Endodermal cell (in vitro differentiated cells): ENCODE results near the gene FOXD3. TPM values are rescaled to one million over a fixed set of nuclear protein-coding genes. Genes with fewer than 3 reads are reported as not detected.

ENCODE experiments used
- DNase-seq: peaks from one replicate; pipeline ENCODE4 v3.0.0-alpha.2; 2017
- H3K27ac ChIP-seq: 2 replicates; pipeline ENCODE4 v1.5.1; 2013; ENCODE audit warnings: mild to moderate bottlenecking, low read depth, low read length, moderate library complexity
- H3K27me3 ChIP-seq: 2 replicates; pipeline ENCODE4 v1.6.1; 2013; ENCODE audit warnings: mild to moderate bottlenecking, low read length, moderate library complexity; ENCODE audit not compliant: insufficient read depth, control insufficient read depth, poor library complexity, severe bottlenecking
- H3K36me3 ChIP-seq: 2 replicates; pipeline ENCODE4 v1.7.0; 2013; ENCODE audit warnings: mild to moderate bottlenecking, low read length, moderate library complexity; ENCODE audit not compliant: control insufficient read depth, insufficient read depth
- H3K4me1 ChIP-seq: one replicate; pipeline ENCODE4 v1.7.0; 2013; ENCODE audit warnings: low read length; ENCODE audit not compliant: control insufficient read depth, insufficient read depth
- H3K4me3 ChIP-seq: 2 replicates; pipeline ENCODE4 v1.5.1; 2013; ENCODE audit warnings: mild to moderate bottlenecking, low read length, moderate library complexity
- H3K9ac ChIP-seq: 2 replicates; pipeline ENCODE4 v1.6.1; 2013; ENCODE audit warnings: mild to moderate bottlenecking, low read length, moderate library complexity; ENCODE audit not compliant: poor library complexity, severe bottlenecking; ENCODE audit errors: extremely low read depth
- H3K9me3 ChIP-seq: 2 replicates; pipeline ENCODE4 v1.6.1; 2013; ENCODE audit warnings: mild to moderate bottlenecking, low read length, moderate library complexity; ENCODE audit not compliant: control insufficient read depth
- H3K27ac Mint-ChIP-seq: 2 replicates; pipeline ENCODE4 v1.8.0; 2020; ENCODE audit warnings: mixed read lengths
- H3K27me3 Mint-ChIP-seq: 2 replicates; pipeline ENCODE4 v1.8.0; 2021; ENCODE audit warnings: mild to moderate bottlenecking, mixed read lengths; ENCODE audit not compliant: insufficient read depth
- H3K36me3 Mint-ChIP-seq: 2 replicates; pipeline ENCODE4 v1.8.0; 2020; ENCODE audit warnings: low read depth, mixed read lengths
- H3K4me1 Mint-ChIP-seq: 2 replicates; pipeline ENCODE4 v1.8.0; 2020; ENCODE audit warnings: mixed read lengths
- H3K4me3 Mint-ChIP-seq: 2 replicates; pipeline ENCODE4 v1.8.0; 2020; ENCODE audit warnings: mild to moderate bottlenecking, moderate library complexity, mixed read lengths
- H3K9me3 Mint-ChIP-seq: 2 replicates; pipeline ENCODE4 v1.8.0; 2020; ENCODE audit warnings: mild to moderate bottlenecking, mixed read lengths
- WGBS, 2 experiments: methylation state at CpG; one replicate each; pipeline versions ENCODE4 v1.1.5 to v1.1.7; 2013; ENCODE audit warnings: missing lambda C conversion rate in 2 of 2, mixed read lengths in 1 of 2; ENCODE audit not compliant: insufficient coverage in 1 of 2, insufficient read length in 1 of 2; 5-methylcytosine and 5-hydroxymethylcytosine counted together
- total RNA-seq, 2 donors: library from RNA; stranded (reverse); fragmentation: NEBNext Ultra II Directional in 1 of 2; extraction: Animal tissue kit (Norgen Biotek cat#: 25700) in 1 of 2; gene quantifications; 2 replicates in 1 of 2; 3 replicates in 1 of 2; pipeline ENCODE4 v1.2.1, GENCODE V29; 2021
- TF ChIP-seq, protein P1 (sequence below): fragments of 200-600 bp; sonication (generic); conservative IDR thresholded peaks from 2 replicates; pipeline ENCODE4 v1.5.0; 2021; ENCODE audit warnings: antibody characterized with exemption, mild to moderate bottlenecking

FOXD3 gene
- total RNA-seq, 2 donors from 2014 or later: 0.49 to 14.0 TPM

DNA sequence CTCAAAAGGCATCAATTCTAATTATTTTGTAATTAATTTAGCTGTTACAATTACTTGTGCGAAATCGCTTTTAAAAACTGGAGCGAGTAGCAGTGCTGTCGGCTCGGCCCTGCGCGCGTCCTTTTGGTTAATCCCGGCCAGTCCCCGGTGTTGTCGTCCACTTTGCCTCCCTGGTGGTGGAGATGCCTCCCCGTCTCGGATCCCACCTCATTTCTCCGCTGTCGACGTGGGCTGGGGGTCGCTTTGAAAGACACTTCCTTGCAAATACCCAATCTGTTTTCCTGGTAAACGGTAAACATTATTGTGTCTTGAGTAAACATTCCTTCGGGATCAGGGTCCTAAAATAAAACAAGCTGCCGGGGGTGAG, 3.7 kb downstream of the FOXD3 start:
- Mint-ChIP-seq H3K36me3 (no peaks in the 10 kb centered on the region), H3K27ac (peak overlapping the region; percentile 48), H3K4me3 (peak overlapping the region; percentile 76), H3K9me3 (no peaks in the 10 kb centered on the region), H3K27me3 (peaks cover 87% of the 10 kb centered on the region), H3K4me1 (peaks cover 38% of the 10 kb centered on the region)
- no peak overlapping the region for H3K4me3 ChIP-seq
- no peak overlapping the region for H3K9ac ChIP-seq
- no peak overlapping the region for H3K27ac ChIP-seq
- peak; percentile 84 for DNase-seq
- TF ChIP-seq, protein P1, sequence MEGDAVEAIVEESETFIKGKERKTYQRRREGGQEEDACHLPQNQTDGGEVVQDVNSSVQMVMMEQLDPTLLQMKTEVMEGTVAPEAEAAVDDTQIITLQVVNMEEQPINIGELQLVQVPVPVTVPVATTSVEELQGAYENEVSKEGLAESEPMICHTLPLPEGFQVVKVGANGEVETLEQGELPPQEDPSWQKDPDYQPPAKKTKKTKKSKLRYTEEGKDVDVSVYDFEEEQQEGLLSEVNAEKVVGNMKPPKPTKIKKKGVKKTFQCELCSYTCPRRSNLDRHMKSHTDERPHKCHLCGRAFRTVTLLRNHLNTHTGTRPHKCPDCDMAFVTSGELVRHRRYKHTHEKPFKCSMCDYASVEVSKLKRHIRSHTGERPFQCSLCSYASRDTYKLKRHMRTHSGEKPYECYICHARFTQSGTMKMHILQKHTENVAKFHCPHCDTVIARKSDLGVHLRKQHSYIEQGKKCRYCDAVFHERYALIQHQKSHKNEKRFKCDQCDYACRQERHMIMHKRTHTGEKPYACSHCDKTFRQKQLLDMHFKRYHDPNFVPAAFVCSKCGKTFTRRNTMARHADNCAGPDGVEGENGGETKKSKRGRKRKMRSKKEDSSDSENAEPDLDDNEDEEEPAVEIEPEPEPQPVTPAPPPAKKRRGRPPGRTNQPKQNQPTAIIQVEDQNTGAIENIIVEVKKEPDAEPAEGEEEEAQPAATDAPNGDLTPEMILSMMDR: peak; percentile 28
- no peaks in the 10 kb centered on the region for H3K36me3 ChIP-seq
- H3K9me3 ChIP-seq: no peaks in the 10 kb centered on the region
- 0 to 1% methylated on average over 19 to 20 of the region's 20 CpGs for WGBS, 2 experiments
- H3K4me1 ChIP-seq: no peaks in the 10 kb centered on the region
- H3K27me3 ChIP-seq: peaks cover 100% of the 10 kb centered on the region

DNA sequence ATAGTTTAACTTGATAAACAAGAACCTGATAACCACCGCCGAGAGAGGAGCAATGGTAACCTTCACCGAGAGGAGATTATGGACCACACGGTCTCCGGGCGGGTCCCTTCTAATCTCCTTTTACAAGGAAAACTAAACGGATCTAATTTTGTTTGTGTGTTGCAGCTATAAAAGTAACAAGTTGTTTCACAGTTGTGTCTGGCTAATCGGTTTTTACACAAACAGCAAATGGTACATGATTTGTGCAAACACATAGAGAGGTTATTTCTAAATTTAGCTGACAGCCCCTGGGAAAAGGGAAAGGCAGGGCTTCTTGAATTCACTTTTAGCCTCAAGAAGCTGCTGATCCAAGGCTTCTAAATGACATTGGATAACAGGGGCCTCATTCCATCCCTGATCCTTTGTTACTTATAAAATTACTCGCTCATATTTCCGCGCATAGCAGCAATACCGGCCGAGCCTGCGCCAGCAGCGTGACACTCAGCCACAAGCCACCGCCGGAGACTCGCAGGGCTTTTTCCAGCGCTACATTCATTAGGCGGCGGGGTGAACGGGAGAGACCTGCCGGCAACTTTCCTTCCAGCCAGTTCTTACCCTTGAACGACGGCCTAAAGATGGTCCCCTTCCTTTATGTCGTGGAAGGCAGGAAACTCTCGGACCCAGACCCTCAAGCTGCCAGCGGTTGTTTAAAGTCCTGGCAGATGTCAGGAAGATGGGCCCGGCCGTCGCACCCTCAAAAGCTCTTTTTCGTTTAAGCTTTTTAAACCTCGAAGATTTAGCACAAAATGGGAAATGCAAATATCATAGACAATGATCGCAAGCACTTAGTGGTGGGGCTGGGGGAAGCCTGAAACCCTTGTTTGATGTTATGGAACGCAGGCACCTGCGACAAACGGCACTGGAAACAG, 4.4 kb downstream of the FOXD3 start:
- no peaks in the 10 kb centered on the region for H3K9me3 Mint-ChIP-seq
- no peaks in the 10 kb centered on the region for H3K9me3 ChIP-seq
- peak overlapping the region; percentile 59 for H3K4me3 ChIP-seq
- H3K36me3 ChIP-seq: no peaks in the 10 kb centered on the region
- peaks cover 100% of the 10 kb centered on the region for H3K27me3 ChIP-seq
- peak overlapping the region; percentile 48 for H3K27ac Mint-ChIP-seq
- peaks cover 32% of the 10 kb centered on the region for H3K4me1 Mint-ChIP-seq
- H3K4me1 ChIP-seq: no peaks in the 10 kb centered on the region
- WGBS, 2 experiments: 1 to 2% methylated on average over 24 to 37 of the region's 37 CpGs
- peak overlapping the region; percentile 76 for H3K4me3 Mint-ChIP-seq
- TF ChIP-seq, protein P1: no peak
- peak; percentile 66 for DNase-seq
- peaks cover 85% of the 10 kb centered on the region for H3K27me3 Mint-ChIP-seq
- no peak overlapping the region for H3K27ac ChIP-seq
- H3K36me3 Mint-ChIP-seq: no peaks in the 10 kb centered on the region
- no peak overlapping the region for H3K9ac ChIP-seq

DNA sequence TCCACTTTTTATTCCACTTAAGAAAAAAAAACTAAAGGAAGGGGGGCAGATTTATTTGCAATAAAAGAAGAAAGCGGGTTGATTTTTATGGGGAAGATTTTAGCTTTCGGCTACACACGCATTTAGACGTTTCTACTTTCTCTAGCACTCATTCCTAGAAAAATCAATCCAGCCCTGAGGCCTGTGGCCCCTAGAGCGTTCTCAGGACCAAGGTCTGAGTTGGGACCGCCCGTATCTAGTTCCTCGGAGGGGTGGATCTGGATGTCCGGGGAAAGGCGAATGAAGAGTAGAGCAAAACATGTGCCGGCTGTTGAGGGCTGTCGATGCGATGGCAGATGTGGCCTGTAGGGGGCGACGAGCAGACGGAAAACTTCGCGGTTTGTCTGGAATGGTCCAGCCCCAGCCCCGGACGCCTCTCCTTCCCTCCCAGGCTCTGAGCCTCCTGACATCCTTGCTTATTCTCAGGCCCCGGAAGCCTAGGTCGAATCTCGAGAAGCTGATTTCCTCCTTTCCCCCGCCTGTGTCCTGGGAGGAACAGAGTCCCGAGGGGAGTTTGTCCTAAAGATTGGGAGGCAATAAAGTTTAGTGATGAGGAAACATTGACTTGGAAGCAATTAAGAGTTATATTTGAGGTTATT, 5.2 kb downstream of the FOXD3 start:
- no peaks in the 10 kb centered on the region for H3K4me1 ChIP-seq
- Mint-ChIP-seq H3K36me3 (no peaks in the 10 kb centered on the region), H3K4me1 (peaks cover 30% of the 10 kb centered on the region), H3K27ac (no peak overlapping the region), H3K27me3 (peaks cover 88% of the 10 kb centered on the region), H3K4me3 (peak overlapping the region; percentile 76), H3K9me3 (no peaks in the 10 kb centered on the region)
- 3 to 6% methylated on average over 10 to 25 of the region's 25 CpGs for WGBS, 2 experiments
- TF ChIP-seq, protein P1: peak; percentile 92
- no peaks in the 10 kb centered on the region for H3K36me3 ChIP-seq
- H3K27me3 ChIP-seq: peaks cover 100% of the 10 kb centered on the region
- no peaks in the 10 kb centered on the region for H3K9me3 ChIP-seq
- H3K9ac ChIP-seq: no peak overlapping the region
- no peak overlapping the region for H3K27ac ChIP-seq
- peak; percentile 97 for DNase-seq
- H3K4me3 ChIP-seq: peak overlapping the region; percentile 59
